ENCODE measurements around the gene PMF1.

The PMF1 gene

GRCh38 chr1:156259805-156260204 lies 47.0 kb downstream of the PMF1 start:
- H3K9me3 ChIP-seq (ENCODE audit: control insufficient read depth, low read length) = no peaks in the 10 kb centered on the region

GRCh38 chr1:156260896-156261295 lies 48.1 kb downstream of the PMF1 start:
- H3K4me1 ChIP-seq = no peaks in the 10 kb centered on the region
- H3K79me2 ChIP-seq = no peaks in the 10 kb centered on the region
- no peak overlapping the region for H3K9ac ChIP-seq
- H3K27ac ChIP-seq = no peak overlapping the region
- no peaks in the 10 kb centered on the region for H3K9me3 ChIP-seq (ENCODE audit: control insufficient read depth, low read length)
- H3K4me3 ChIP-seq (ENCODE audit: low read depth, low read length) = no peak overlapping the region
- no peak overlapping the region for H3K4me2 ChIP-seq (ENCODE audit: low read length)
- H3K36me3 ChIP-seq (ENCODE audit: control insufficient read depth, insufficient read depth, low read length) = no peaks in the 10 kb centered on the region
- TF ChIP-seq, protein P1, sequence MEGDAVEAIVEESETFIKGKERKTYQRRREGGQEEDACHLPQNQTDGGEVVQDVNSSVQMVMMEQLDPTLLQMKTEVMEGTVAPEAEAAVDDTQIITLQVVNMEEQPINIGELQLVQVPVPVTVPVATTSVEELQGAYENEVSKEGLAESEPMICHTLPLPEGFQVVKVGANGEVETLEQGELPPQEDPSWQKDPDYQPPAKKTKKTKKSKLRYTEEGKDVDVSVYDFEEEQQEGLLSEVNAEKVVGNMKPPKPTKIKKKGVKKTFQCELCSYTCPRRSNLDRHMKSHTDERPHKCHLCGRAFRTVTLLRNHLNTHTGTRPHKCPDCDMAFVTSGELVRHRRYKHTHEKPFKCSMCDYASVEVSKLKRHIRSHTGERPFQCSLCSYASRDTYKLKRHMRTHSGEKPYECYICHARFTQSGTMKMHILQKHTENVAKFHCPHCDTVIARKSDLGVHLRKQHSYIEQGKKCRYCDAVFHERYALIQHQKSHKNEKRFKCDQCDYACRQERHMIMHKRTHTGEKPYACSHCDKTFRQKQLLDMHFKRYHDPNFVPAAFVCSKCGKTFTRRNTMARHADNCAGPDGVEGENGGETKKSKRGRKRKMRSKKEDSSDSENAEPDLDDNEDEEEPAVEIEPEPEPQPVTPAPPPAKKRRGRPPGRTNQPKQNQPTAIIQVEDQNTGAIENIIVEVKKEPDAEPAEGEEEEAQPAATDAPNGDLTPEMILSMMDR (IDR thresholded peaks at IDR 0.05) = no peak
- no peaks in the 10 kb centered on the region for H3K27me3 ChIP-seq (ENCODE audit: control insufficient read depth, insufficient read depth, low read length)
- H2AFZ ChIP-seq = no peak overlapping the region

More at GRCh38 chr1:156259805-156260204, 47.0 kb downstream of the PMF1 start:
- Histone ChIP-seq H3K27me3 (ENCODE audit: control insufficient read depth, insufficient read depth, low read length) (no peaks in the 10 kb centered on the region), H3K4me1 (no peaks in the 10 kb centered on the region), H3K27ac (no peak overlapping the region), H2AFZ (no peak overlapping the region), H3K4me3 (ENCODE audit: low read depth, low read length) (no peak overlapping the region), H3K9ac (no peak overlapping the region), H3K36me3 (ENCODE audit: control insufficient read depth, insufficient read depth, low read length) (no peaks in the 10 kb centered on the region), H3K79me2 (no peaks in the 10 kb centered on the region), H3K4me2 (ENCODE audit: low read length) (no peak overlapping the region)
- TF ChIP-seq, protein P1 (IDR thresholded peaks at IDR 0.05) = no peak

DNA sequence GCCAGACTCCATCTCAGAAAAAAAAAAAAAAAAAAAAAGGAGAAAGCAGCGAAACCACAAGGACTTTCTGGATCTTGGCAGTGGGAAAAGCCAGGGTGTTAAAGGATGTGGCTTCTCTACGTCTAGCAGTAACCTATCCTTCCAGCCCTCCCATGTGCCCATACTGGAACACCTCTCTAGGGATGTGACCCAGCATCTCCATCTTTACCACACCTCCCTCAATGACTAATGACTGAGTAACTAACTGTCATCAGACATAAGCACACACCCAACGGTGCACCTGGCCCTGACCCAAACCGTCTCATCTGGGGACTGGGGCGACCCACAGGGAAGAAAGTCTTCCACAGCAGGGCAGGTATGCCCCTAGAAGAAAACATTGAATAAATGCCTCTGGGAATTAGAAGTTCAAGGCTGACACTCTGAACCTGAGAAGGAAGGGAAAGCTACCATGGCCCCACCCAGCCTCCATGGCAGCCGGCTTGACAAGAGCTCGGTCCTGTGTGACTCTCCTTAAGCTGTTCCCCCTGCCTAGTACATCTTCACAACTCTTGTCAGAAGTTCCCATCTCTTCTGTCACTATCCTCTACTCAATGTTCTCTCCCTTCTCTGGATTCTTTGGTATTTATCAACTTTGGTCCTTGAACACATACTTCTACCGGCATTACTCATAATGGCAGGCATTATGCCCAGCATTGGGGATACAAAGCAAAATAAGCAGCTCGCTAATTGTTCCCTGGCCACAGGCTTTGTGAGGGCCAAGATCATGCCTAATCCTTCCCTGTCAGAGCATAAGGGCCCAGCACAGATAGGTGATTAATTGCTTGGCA lies 49.9 kb downstream of the PMF1 start:
- H3K79me2 ChIP-seq = no peaks in the 10 kb centered on the region
- H3K4me1 ChIP-seq = no peaks in the 10 kb centered on the region
- no peak overlapping the region for H3K4me3 ChIP-seq (ENCODE audit: low read depth, low read length)
- H3K27ac ChIP-seq = no peak overlapping the region
- H2AFZ ChIP-seq = no peak overlapping the region
- H3K9me3 ChIP-seq (ENCODE audit: control insufficient read depth, low read length) = no peaks in the 10 kb centered on the region
- TF ChIP-seq, protein P1 (IDR thresholded peaks at IDR 0.05) = no peak
- no peak overlapping the region for H3K4me2 ChIP-seq (ENCODE audit: low read length)
- H3K36me3 ChIP-seq (ENCODE audit: control insufficient read depth, insufficient read depth, low read length) = no peaks in the 10 kb centered on the region
- no peaks in the 10 kb centered on the region for H3K27me3 ChIP-seq (ENCODE audit: control insufficient read depth, insufficient read depth, low read length)
- H3K9ac ChIP-seq = no peak overlapping the region

DNA sequence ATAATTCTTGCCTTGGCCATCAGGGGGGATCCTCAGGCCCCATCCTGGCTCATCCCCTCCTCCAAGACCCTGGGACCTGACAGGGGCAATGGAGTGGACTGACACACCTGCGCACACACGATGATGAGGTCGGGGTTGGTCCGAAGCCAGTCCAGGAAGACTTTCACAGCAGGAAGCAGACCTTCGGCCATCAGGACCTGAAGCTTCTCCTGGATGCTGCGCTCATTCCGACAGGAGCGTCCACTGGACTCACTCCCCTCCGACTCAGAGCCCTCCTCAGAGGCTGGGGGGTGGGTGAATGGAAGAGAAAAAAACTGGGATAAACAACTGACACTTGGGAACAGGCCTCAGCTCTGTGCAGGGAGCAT lies 50.5 kb downstream of the PMF1 start:
- Histone ChIP-seq H3K36me3 (ENCODE audit: control insufficient read depth, insufficient read depth, low read length) (no peaks in the 10 kb centered on the region), H2AFZ (no peak overlapping the region), H3K9ac (no peak overlapping the region), H3K4me1 (no peaks in the 10 kb centered on the region), H3K9me3 (ENCODE audit: control insufficient read depth, low read length) (no peaks in the 10 kb centered on the region), H3K4me3 (ENCODE audit: low read depth, low read length) (no peak overlapping the region), H3K27ac (no peak overlapping the region), H3K79me2 (no peaks in the 10 kb centered on the region), H3K27me3 (ENCODE audit: control insufficient read depth, insufficient read depth, low read length) (no peaks in the 10 kb centered on the region), H3K4me2 (ENCODE audit: low read length) (no peak overlapping the region)
- TF ChIP-seq, protein P1 (IDR thresholded peaks at IDR 0.05) = no peak

DNA sequence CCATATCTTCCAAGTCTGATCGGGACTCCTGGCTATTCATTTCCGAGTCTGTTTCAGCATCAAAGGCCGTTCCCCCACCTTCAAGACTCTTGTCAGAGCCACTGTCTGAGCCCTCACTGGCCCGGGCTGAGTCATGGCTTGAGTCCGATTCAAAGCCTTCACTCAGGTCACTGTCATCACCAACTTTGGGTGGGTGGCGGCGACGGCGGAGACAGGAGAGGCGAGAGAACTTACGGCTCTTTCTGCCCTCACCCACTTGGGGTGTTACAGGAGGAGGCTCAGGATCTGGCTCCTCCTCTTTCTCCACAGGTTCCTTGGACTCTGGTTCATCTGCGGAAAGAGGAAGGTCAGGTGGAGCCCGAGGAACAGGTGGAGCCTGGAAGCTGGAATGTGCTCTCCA lies 53.2 kb downstream of the PMF1 start:
- Histone ChIP-seq H3K9ac (no peak overlapping the region), H2AFZ (no peak overlapping the region), H3K4me2 (ENCODE audit: low read length) (no peak overlapping the region), H3K9me3 (ENCODE audit: control insufficient read depth, low read length) (no peaks in the 10 kb centered on the region), H3K4me3 (ENCODE audit: low read depth, low read length) (no peak overlapping the region), H3K27ac (no peak overlapping the region), H3K4me1 (no peaks in the 10 kb centered on the region), H3K79me2 (no peaks in the 10 kb centered on the region), H3K27me3 (ENCODE audit: control insufficient read depth, insufficient read depth, low read length) (no peaks in the 10 kb centered on the region), H3K36me3 (ENCODE audit: control insufficient read depth, insufficient read depth, low read length) (no peaks in the 10 kb centered on the region)
- TF ChIP-seq, protein P1 (IDR thresholded peaks at IDR 0.05) = no peak

All from parathyroid adenoma (tissue), 2 donors.